GM21515 (cell line): Measurements from ENCODE around the gene VCL.
"Not testable (repeated sequence)": the region's sequence is repeated elsewhere in the genome, so short reads cannot be mapped to it uniquely, and the experiment has no call there.

Source experiments
- ATAC-seq: cut with Tn5 transposase; IDR thresholded peaks from one replicate; pipeline ENCODE4 v1.9.1; 2021; ENCODE audit not compliant: unreplicated experiment

VCL gene

DNA sequence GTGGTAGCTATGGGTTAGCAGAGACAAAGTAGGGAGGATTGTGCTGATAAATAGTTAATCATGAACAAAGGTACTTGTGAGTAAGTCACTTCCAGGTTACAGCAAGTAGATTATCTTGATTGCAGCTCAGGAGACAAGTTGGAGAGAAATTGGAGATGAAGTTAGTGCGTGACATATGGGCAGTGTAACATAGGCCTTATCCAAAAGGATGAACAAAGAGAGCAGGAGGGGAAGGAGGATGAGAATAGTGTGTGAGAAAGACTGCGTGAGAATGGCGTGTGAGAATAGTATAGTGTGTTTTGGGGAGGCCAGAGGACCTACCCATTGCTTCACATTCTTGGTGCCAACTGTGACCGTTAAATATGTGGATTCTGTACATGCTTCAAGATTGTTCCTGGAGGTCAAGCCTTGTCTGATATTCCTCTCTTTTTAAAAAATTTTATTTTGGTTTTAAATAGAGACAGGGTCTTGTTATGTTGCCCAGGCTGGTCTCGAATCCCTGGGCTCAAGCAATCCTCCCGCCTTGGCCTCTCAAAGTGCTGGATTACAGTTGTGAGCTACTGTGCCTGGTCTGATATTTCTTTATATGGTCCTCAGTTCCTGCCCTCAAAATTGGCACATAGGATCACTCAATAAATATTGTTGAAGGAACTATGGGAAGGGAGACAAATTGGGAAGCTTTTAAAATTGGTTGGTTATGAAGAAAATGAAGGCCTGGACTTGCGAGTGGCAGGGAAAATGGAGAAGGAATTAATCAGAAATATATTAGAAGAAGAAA lies 3.2 kb downstream of the VCL start:
- no peak for ATAC-seq

- ATAC-seq: no peak
Observed at GRCh38 chr10:74006269-74006668, 8.4 kb downstream of the VCL start.

- peak; percentile 49 for ATAC-seq
Observed at GRCh38 chr10:74008212-74008731, 10.4 kb downstream of the VCL start.

- no peak for ATAC-seq
Observed at GRCh38 chr10:74011017-74011416, 13.1 kb downstream of the VCL start.

- ATAC-seq: no peak
Observed at GRCh38 chr10:74011770-74012169, 13.9 kb downstream of the VCL start.

DNA sequence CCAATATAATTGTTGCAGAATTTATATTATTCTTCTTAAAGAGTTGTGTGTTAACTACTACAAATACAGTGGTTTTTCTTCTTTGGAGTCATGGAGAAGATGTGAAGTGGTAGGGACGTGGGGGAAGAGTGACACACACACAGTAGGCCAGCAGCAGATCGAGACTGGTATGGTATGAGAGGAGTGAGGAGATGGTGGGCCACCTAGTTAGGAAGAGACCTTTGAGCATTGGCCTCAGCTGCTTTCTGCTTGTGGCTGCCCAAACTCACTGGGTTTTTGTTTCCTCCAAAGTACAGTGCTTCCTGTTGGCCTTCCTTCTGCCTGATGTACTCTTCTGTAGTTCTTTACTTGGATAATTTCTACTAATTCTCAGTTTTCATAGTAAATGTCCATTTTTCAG lies 14.6 kb downstream of the VCL start:
- ATAC-seq: no peak

DNA sequence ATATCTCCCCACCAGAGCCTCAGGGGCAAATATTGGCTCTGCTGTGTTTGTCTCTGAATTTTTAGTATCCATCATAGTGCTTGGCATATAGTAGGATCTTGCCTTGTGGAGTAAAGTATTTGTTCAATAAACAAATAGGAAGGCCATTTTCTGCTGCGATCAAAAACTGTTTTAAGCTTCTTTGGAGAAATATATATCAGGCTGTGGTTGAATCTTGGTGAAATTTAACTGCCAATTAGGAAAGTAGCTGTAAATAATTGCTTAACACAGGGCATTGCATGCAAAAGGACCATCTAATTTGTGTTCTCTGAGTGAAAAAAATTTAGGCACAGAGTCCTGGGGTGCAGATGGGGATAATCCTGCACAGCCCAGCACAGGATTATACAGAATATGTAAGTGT lies 15.1 kb downstream of the VCL start:
- no peak for ATAC-seq

DNA sequence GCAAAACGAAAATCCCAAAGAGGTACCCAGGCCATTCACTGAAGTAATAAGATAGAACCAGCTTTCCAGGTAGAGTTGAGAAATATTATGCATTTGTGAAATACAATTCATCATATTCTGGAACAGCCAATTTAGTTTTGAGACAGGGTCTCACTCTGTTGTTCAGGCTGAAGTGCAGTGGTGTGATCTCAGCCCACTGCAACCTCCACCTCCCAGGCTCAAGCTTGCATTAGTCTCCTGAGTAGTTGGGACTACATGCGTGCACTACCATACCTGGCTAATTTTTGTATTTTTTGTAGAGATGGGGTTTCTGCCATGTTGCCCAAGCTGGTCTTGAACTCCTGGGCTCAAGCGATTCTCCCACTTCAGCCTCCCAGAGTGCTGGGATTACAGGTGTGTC lies 16.7 kb downstream of the VCL start:
- ATAC-seq: not testable (repeated sequence)

- no peak for ATAC-seq
Observed at GRCh38 chr10:74018241-74018640, 20.3 kb downstream of the VCL start.

- ATAC-seq: no peak
Observed at GRCh38 chr10:74021248-74022055, 23.5 kb downstream of the VCL start.

DNA sequence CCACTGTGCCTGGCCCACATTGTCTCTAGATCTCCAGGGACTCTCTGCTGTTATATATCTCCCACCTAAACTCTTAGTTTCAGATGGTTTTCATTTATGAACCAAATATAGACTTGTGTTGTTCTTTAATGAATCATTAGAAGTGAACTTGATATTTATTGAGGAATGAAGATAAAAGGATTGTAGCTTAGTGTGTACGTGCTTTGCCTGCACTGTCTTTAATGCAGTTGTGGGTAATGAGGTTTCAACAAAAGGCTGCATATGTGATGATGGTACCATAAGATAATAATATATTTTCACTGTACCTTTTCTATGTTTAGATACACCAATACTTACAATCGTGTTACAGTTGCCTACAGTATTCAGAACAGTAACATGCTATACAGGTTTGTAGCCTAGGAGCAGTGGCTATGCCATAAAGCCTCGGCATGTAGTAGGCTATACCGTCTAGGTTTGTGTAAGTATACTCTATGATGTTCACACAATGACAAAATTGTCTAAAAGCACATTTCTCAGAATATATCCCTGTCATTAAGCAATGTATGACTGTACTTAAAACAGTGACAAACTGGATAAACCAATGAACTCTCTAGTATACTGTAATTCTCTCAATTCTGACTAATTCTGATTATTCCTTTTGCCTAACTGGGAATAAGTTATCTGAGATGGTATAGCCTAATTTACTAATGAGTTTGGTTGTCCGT lies 25.2 kb downstream of the VCL start:
- no peak for ATAC-seq

- no peak for ATAC-seq
Observed at GRCh38 chr10:74024600-74024999, 26.7 kb downstream of the VCL start.

GRCh38 chr10:74025380-74025978 lies 27.6 kb downstream of the VCL start:
- no peak for ATAC-seq

- no peak for ATAC-seq
Observed at GRCh38 chr10:74026428-74027015, 28.6 kb downstream of the VCL start.

DNA sequence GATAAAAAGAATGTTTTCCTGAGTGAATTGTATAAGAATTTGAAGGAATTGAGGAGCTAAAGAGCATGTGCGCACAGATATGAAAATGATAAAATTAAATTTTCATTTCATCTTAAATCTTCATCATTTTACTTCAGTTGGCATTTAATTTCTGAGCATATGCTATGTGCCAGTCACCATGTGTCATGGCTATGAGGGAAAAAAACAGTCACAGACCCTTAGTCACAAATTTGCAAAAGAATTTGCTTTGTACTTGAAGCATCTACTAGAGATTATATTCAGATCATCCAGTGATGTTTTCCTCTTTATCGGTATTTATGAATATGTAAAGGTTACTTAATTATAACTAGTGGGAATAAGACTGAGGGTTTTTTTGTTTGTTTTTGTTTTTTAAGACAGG lies 29.8 kb downstream of the VCL start:
- no peak for ATAC-seq

GRCh38 chr10:74029943-74030342 lies 32.0 kb downstream of the VCL start:
- no peak for ATAC-seq

GRCh38 chr10:74032208-74032607 lies 34.3 kb downstream of the VCL start:
- ATAC-seq: not testable (repeated sequence)

DNA sequence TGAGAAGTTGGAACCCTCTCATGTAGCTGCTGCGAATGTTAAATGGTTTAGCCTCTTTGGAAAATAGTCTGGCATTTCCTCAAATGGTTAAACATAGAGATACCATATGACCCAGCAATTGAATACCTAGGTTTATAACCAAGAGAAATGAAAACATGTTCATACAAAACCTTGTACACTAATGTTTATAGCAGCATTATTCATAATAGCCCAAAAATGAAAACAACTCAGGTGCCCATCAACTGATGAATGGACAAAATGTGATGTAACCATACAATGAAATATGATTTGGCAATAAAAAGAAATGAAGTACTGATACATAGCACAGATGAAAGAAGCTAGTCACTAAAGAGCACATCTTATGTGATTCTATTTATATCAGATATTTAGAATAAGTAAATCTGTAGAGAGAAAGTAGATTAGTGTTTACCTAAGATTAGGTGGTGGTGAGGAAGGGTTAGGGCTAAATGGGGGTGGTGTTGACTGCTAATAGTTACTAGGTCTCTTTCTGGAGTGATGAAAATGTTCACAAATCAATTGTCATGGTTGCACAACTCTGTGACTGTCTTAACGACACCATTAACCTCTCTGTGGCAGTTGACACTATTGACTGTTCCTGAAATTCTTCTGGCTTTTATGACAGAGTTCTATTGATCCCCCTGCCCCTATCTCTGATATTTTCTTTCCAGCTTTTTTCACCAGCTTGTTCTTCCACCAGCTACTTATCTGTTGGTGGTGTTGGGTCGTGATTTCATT lies 35.2 kb downstream of the VCL start:
- ATAC-seq: no peak

- no peak for ATAC-seq
Observed at GRCh38 chr10:74033702-74034101, 35.8 kb downstream of the VCL start.

DNA sequence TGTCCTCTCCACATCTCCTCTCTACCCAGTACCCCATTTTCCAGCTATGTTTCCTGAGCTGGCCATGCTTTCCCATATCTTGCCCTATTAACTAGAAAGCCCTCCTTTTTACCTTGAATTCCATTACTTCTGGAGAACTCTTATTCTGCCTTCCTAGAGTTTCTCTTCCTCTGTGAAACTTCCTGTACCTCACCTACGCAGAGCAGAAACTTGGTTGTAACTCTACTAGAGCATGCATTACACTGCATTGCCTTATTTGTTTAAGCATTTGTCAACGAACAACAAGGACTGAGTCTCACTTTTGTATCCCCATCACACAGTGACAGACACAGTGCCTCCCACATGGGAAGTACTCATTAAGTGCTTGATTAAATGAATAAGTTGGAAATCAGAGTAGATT lies 36.4 kb downstream of the VCL start:
- ATAC-seq: no peak
